ENCODE measurements around the gene COL15A1. TPM values are rescaled to one million over a fixed set of nuclear protein-coding genes. Genes with fewer than 3 reads are reported as not detected.

The COL15A1 gene
- total RNA-seq, 4 donors from 2014 or later = 4.0 to 7.8 (median 6.8) TPM

DNA sequence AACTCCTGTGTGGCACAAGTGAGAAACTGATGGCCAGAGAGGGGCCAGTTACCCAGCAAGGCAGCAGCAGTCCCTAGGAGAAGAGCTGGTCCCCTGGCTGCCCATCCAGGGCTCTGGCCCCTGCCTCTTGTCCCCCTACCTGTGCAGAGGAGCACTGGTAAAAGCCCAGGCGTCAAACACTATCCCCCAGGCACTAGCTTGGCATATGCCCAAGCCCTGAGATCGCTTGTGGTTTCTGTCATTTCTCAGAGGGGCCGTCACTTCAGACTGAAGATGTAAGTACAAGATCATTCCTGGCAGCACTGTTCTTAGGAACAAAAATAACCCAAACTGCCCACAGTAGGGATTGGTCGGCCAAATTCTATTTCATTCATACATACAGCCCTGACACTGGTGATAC lies 53.9 kb downstream of the COL15A1 start:
- in situ Hi-C loops (cut with MboI; ENCODE audit: low sequenced_read_pairs in 4 of 4) = loop anchor here (5.0 to 25.0 kb wide), 7 partner anchors 133 to 147 kb away; no protein-coding TSS in a partner anchor
- Histone ChIP-seq H3K36me3 (no peaks in the 10 kb centered on the region), H3K9me3 (no peaks in the 10 kb centered on the region), H3K27me3 (no peaks in the 10 kb centered on the region), H3K27ac (peak overlapping the region; percentile 11 to 61 (median 52)), H3K4me3 (no peak overlapping the region), H3K4me1 (peaks cover 7 to 10% of the 10 kb centered on the region in 2 donors)
- no peak for DNase-seq
- intact Hi-C loops (cut with DNase I; ENCODE audit: low total_unique reads) = loop anchor here (1.0 to 2.0 kb wide), 3 partner anchors 22 to 149 kb away; no protein-coding TSS in a partner anchor
- no peak for TF ChIP-seq POLR2A (IDR thresholded peaks at IDR 0.05)
- TF ChIP-seq, protein P1, sequence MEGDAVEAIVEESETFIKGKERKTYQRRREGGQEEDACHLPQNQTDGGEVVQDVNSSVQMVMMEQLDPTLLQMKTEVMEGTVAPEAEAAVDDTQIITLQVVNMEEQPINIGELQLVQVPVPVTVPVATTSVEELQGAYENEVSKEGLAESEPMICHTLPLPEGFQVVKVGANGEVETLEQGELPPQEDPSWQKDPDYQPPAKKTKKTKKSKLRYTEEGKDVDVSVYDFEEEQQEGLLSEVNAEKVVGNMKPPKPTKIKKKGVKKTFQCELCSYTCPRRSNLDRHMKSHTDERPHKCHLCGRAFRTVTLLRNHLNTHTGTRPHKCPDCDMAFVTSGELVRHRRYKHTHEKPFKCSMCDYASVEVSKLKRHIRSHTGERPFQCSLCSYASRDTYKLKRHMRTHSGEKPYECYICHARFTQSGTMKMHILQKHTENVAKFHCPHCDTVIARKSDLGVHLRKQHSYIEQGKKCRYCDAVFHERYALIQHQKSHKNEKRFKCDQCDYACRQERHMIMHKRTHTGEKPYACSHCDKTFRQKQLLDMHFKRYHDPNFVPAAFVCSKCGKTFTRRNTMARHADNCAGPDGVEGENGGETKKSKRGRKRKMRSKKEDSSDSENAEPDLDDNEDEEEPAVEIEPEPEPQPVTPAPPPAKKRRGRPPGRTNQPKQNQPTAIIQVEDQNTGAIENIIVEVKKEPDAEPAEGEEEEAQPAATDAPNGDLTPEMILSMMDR (IDR thresholded peaks at IDR 0.05 in 4 of 5, conservative IDR thresholded peaks at IDR 0.05 in 1 of 5) = no peak
- no peak for ATAC-seq

DNA sequence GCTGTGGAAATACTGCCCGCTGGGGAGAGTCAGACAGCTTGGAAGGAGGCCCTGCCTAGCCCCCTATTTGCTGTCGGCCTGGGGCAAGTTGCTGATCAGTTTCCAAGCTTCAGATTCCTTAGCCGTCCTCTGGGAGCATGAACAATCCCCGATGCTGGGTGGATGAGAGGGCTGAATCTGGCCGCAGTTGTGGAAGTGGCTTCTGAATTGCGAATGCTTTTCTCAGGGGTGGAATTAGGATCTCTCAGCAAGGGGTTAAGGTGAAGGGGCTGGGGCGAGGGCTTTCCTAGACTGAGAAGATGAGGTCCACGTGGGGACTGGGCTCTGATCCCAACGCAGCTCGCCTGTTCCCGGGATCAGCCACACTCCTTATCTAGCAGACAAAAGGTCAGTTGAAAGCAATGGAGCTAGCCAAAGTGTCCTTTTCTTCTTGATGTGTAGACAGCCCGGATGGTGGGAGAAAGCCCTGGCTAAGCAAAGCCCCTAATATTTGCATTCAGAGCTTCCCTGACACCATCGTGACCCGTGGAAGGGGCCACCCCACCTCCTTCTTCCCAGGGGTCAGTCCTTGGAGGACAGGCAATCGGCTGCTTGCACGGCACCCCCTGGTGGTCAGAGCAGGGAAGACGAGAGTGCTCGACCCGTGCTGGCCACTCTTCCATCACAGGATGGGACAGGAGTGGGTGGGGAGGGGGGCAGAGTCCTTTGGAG lies 54.9 kb downstream of the COL15A1 start:
- no peaks in the 10 kb centered on the region for H3K9me3 ChIP-seq
- ATAC-seq (peak; percentile 68 to 76), DNase-seq (peak; percentile 41 to 68)
- intact Hi-C loops (cut with DNase I; ENCODE audit: low total_unique reads) (loop anchor here (1.0 to 2.0 kb wide), 2 partner anchors 138 to 150 kb away; no protein-coding TSS in a partner anchor), in situ Hi-C loops (cut with MboI; ENCODE audit: low sequenced_read_pairs in 4 of 4) (loop anchor here (5.0 to 25.0 kb wide), 7 partner anchors 134 to 146 kb away; no protein-coding TSS in a partner anchor)
- peak overlapping the region; percentile 43 to 61 (median 54) for H3K27ac ChIP-seq
- H3K36me3 ChIP-seq = no peaks in the 10 kb centered on the region
- no peak for TF ChIP-seq POLR2A (IDR thresholded peaks at IDR 0.05)
- TF ChIP-seq, protein P1 (IDR thresholded peaks at IDR 0.05 in 4 of 5, conservative IDR thresholded peaks at IDR 0.05 in 1 of 5) = peak; percentile 74 to 87 (median 85)
- peaks cover 3 to 10% of the 10 kb centered on the region in 2 donors for H3K4me1 ChIP-seq
- no peaks in the 10 kb centered on the region for H3K27me3 ChIP-seq
- peak overlapping the region in 2 of 4 donors; percentile 0 to 7 for H3K4me3 ChIP-seq

DNA sequence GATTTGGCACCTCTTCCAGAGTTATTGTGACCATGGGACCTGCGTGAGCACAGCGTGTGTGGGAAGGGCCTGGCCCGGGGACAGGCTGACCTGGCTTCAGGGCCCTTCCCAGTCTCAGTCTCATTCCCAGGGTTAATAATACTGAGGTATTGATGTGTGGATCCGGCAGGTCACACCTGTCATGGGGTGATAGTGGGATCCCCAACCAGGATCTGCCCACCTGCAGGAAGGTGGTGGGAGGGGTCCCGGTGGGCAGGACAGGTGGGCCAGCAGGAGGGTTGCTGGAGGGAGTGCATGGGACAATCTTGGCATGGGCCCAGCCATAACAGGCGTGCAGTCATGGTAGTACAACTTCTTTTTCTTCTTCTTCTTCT lies 55.4 kb downstream of the COL15A1 start:
- Histone ChIP-seq H3K4me1 (peaks cover 0 to 10% of the 10 kb centered on the region in 2 donors), H3K9me3 (no peaks in the 10 kb centered on the region), H3K36me3 (no peaks in the 10 kb centered on the region), H3K4me3 (no peak overlapping the region), H3K27ac (peak overlapping the region; percentile 43 to 61 (median 54)), H3K27me3 (no peaks in the 10 kb centered on the region)
- in situ Hi-C loops (cut with MboI; ENCODE audit: low sequenced_read_pairs in 4 of 4) = loop anchor here (5.0 to 25.0 kb wide), 7 partner anchors 134 to 146 kb away; no protein-coding TSS in a partner anchor
- no peak for DNase-seq
- ATAC-seq = no peak
- TF ChIP-seq, protein P1 (IDR thresholded peaks at IDR 0.05 in 4 of 5, conservative IDR thresholded peaks at IDR 0.05 in 1 of 5) = peak in 2 of 5 experiments; percentile 3 to 23
- TF ChIP-seq POLR2A (IDR thresholded peaks at IDR 0.05) = no peak
- intact Hi-C loops (cut with DNase I; ENCODE audit: low total_unique reads) = loop anchor here (2.0 kb wide), 1 partner anchor 138 kb away; no protein-coding TSS in a partner anchor

DNA sequence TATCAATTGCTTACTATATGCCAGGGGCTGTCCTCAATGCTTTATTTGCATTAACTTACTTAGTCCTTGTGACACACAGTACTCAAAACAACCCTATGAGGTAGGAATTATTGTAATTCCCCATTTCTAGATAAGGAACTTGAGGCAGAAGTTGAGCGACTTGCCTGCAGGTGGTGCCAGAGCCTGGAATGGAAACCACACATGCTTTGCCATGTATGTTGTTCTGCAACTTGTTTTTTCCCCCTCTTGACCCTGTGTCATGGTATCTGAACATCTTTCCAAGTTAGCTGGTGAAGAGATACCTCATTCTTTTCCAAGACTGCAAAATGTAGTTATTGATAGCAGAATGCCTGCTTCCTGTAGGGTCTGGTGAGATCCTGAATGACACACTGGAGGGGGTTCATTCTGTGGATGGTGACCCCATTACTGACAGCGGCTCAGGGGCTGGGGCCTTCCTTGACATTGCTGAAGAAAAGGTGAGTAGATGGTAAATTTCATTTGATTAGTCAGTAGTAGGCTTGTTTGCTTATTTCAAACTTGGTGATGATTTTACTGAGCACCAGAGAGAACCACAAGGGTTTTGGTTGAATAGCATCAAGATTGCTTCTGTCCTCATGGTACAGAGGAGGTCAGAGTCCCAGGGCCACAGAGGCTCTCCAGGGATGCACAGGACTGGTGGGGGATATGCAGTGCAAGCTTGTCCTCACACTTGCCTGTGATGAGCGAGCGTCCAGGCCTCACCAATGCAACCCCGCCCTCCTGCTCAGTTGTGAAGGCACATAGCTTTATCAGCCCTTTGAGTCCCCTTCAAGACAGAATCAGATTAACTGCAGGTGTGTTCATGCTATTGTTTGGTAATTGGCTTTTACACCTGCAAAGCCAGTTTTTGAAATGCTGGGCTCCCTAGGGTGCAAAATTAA lies 57.0 kb downstream of the COL15A1 start:
- in situ Hi-C loops (cut with MboI; ENCODE audit: low sequenced_read_pairs in 4 of 4) (no loop called here), intact Hi-C loops (cut with DNase I; ENCODE audit: low total_unique reads) (loop anchor here (1.0 kb wide), 1 partner anchor 140 kb away; no protein-coding TSS in a partner anchor)
- Histone ChIP-seq H3K4me1 (peaks cover 0 to 10% of the 10 kb centered on the region in 2 donors), H3K27ac (no peak overlapping the region), H3K27me3 (no peaks in the 10 kb centered on the region), H3K4me3 (no peak overlapping the region), H3K36me3 (no peaks in the 10 kb centered on the region), H3K9me3 (no peaks in the 10 kb centered on the region)
- ATAC-seq (peak in 1 of 2 donors; percentile 37), DNase-seq (peak in 1 of 2 donors; percentile 44)
- TF ChIP-seq POLR2A (IDR thresholded peaks at IDR 0.05) = no peak
- TF ChIP-seq, protein P1 (IDR thresholded peaks at IDR 0.05 in 4 of 5, conservative IDR thresholded peaks at IDR 0.05 in 1 of 5) = peak; percentile 34 to 67 (median 58)

All from gastrocnemius medialis (tissue), 4 donors.